ENCODE measurements around the gene MOB3B. TPM values are rescaled to one million over a fixed set of nuclear protein-coding genes. Genes with fewer than 3 reads are reported as not detected.
"Not testable (repeated sequence)": the region's sequence is repeated elsewhere in the genome, so short reads cannot be mapped to it uniquely, and the experiment has no call there.

The MOB3B gene
- total RNA-seq, 4 donors from 2014 or later = 8.2 to 16.5 (median 10.5) TPM

GRCh38 chr9:27460226-27461023, 69.2 kb downstream of the MOB3B start:
- WGBS, 2 donors = 30 to 32% methylated on average over 5 of the region's 5 CpGs
- no peak overlapping the region for H3K4me3 ChIP-seq (ENCODE audit: low read depth, poor library complexity, severe bottlenecking)
- TF ChIP-seq CTCF (IDR thresholded peaks at IDR 0.05) (no peak), POLR2A (IDR thresholded peaks at IDR 0.05) (no peak)
- intact Hi-C loops (cut with DNase I; ENCODE audit: low total_unique reads) = no loop called here
- no peak for DNase-seq (ENCODE audit: low spot score in 2 of 2)

- 67 to 73% methylated on average over 4 of the region's 4 CpGs for WGBS, 2 donors
- TF ChIP-seq CTCF (IDR thresholded peaks at IDR 0.05) (no peak), POLR2A (IDR thresholded peaks at IDR 0.05) (no peak)
- DNase-seq (ENCODE audit: low spot score in 2 of 2) = no peak
- H3K4me3 ChIP-seq (ENCODE audit: low read depth, poor library complexity, severe bottlenecking) = no peak overlapping the region
- intact Hi-C loops (cut with DNase I; ENCODE audit: low total_unique reads) = no loop called here
Observed at GRCh38 chr9:27457445-27457844, 72.2 kb downstream of the MOB3B start.

GRCh38 chr9:27453860-27454553, 75.6 kb downstream of the MOB3B start:
- H3K4me3 ChIP-seq (ENCODE audit: low read depth, poor library complexity, severe bottlenecking) = no peak overlapping the region
- 57 to 67% methylated on average over 6 of the region's 6 CpGs for WGBS, 2 donors
- TF ChIP-seq POLR2A (IDR thresholded peaks at IDR 0.05) (no peak), CTCF (IDR thresholded peaks at IDR 0.05) (no peak)
- DNase-seq (ENCODE audit: low spot score in 2 of 2) = no peak
- intact Hi-C loops (cut with DNase I; ENCODE audit: low total_unique reads) = no loop called here

- WGBS, 2 donors = 53 to 59% methylated on average over 3 of the region's 3 CpGs
- intact Hi-C loops (cut with DNase I; ENCODE audit: low total_unique reads) = no loop called here
- no peak for DNase-seq (ENCODE audit: low spot score in 2 of 2)
- TF ChIP-seq CTCF (IDR thresholded peaks at IDR 0.05) (no peak), POLR2A (IDR thresholded peaks at IDR 0.05) (no peak)
- H3K4me3 ChIP-seq (ENCODE audit: low read depth, poor library complexity, severe bottlenecking) = no peak overlapping the region
Observed at GRCh38 chr9:27451207-27451797, 78.3 kb downstream of the MOB3B start.

- TF ChIP-seq POLR2A (IDR thresholded peaks at IDR 0.05) = no peak
- no peak for TF ChIP-seq CTCF (IDR thresholded peaks at IDR 0.05)
- intact Hi-C loops (cut with DNase I; ENCODE audit: low total_unique reads) = no loop called here
- no peak for DNase-seq (ENCODE audit: low spot score in 2 of 2)
- H3K4me3 ChIP-seq (ENCODE audit: low read depth, poor library complexity, severe bottlenecking) = no peak overlapping the region
Observed at GRCh38 chr9:27450752-27451151, 78.9 kb downstream of the MOB3B start.

- intact Hi-C loops (cut with DNase I; ENCODE audit: low total_unique reads); DNase-seq (ENCODE audit: low spot score in 2 of 2); H3K4me3 ChIP-seq (ENCODE audit: low read depth, poor library complexity, severe bottlenecking): not testable (repeated sequence)
- WGBS, 2 donors = 77 to 81% methylated on average over 3 of the region's 3 CpGs
Observed at GRCh38 chr9:27448356-27448755, 81.3 kb downstream of the MOB3B start.
